NCI-H510A (cell line): ENCODE data around the gene SELENOH.
A peak's percentile ranks its signal among the peaks of the same experiment; 100 is the strongest.

Experiments
- DNase-seq: peaks from one replicate; lab custom pipeline; 2025; lab: John Stamatoyannopoulos, UW

The SELENOH gene

GRCh38 chr11:57781529-57781943 is 40.2 kb downstream of the SELENOH start:
- DNase-seq, result peak; percentile 60

- DNase-seq, result no peak
These were observed 43.8 kb downstream of the SELENOH start for GRCh38 chr11:57785072-57785471.

- DNase-seq, result no peak
These were observed 45.1 kb downstream of the SELENOH start for GRCh38 chr11:57786436-57786835.

- no peak for DNase-seq
These were observed 45.8 kb downstream of the SELENOH start for GRCh38 chr11:57787006-57787604.

GRCh38 chr11:57787920-57788702 is 46.8 kb downstream of the SELENOH start:
- no peak for DNase-seq

- DNase-seq, result no peak
These were observed 47.4 kb downstream of the SELENOH start for GRCh38 chr11:57788703-57789088.

GRCh38 chr11:57791321-57792059 is 50.2 kb downstream of the SELENOH start:
- DNase-seq, result no peak

GRCh38 chr11:57792060-57792541 is 50.8 kb downstream of the SELENOH start:
- no peak for DNase-seq

GRCh38 chr11:57792870-57793269 is 51.6 kb downstream of the SELENOH start:
- no peak for DNase-seq
